GM23338 (cell line): ENCODE measurements around the gene ASXL2. TPM values are rescaled to one million over a fixed set of nuclear protein-coding genes. Genes with fewer than 3 reads are reported as not detected.

Experiments used
- ATAC-seq: fragments of 200-7000 bp; cut with Tn5 transposase; 3 replicates; pipeline ENCODE4 v1.9.1; 2020
- DNase-seq: peaks from one replicate; pipeline ENCODE4 v3.0.0-alpha.2; 2015; ENCODE audit warnings: low spot score
- H2AFZ ChIP-seq: fragments of 200-600 bp; sonication (generic); 2 replicates; pipeline ENCODE4 v1.8.0; 2016; ENCODE audit warnings: antibody characterized with exemption, mild to moderate bottlenecking, moderate library complexity
- H3F3A ChIP-seq: fragments of 200-600 bp; sonication (generic); replicated peaks from 2 replicates; pipeline ENCODE4 v1.8.0; 2017; ENCODE audit warnings: antibody characterized with exemption, mixed run types, low read depth
- H3K27ac ChIP-seq: fragments of 200-600 bp; sonication (generic); 2 replicates; pipeline ENCODE4 v1.6.1; 2016; ENCODE audit warnings: low read depth
- H3K27me3 ChIP-seq: fragments of 200-600 bp; sonication (generic); 2 replicates; pipeline ENCODE4 v1.8.0; 2016; ENCODE audit warnings: mild to moderate bottlenecking, mixed run types, moderate library complexity; ENCODE audit not compliant: insufficient read depth
- H3K36me3 ChIP-seq: fragments of 200-600 bp; sonication (generic); 2 replicates; pipeline ENCODE4 v1.8.0; 2016; ENCODE audit warnings: mild to moderate bottlenecking; ENCODE audit not compliant: insufficient read depth
- H3K4me1 ChIP-seq: fragments of 200-600 bp; sonication (generic); 2 replicates; pipeline ENCODE4 v1.8.0; 2016; ENCODE audit warnings: mild to moderate bottlenecking, moderate library complexity; ENCODE audit not compliant: insufficient read depth
- H3K4me2 ChIP-seq: fragments of 200-600 bp; sonication (generic); 2 replicates; pipeline ENCODE4 v1.7.1; 2017; ENCODE audit warnings: mixed run types
- H3K4me3 ChIP-seq: fragments of 200-600 bp; sonication (generic); 2 replicates; pipeline ENCODE4 v1.6.1; 2016; ENCODE audit warnings: mixed run types
- H3K79me2 ChIP-seq: fragments of 200-600 bp; sonication (generic); replicated peaks from 2 replicates; pipeline ENCODE4 v1.8.0; 2017; ENCODE audit warnings: mild to moderate bottlenecking; ENCODE audit not compliant: insufficient read depth
- H3K9me2 ChIP-seq: fragments of 200-600 bp; sonication (generic); 2 replicates; pipeline ENCODE4 v1.8.0; 2017; ENCODE audit not compliant: insufficient read depth
- H4K20me1 ChIP-seq: fragments of 200-600 bp; sonication (generic); replicated peaks from 2 replicates; pipeline ENCODE4 v1.8.0; 2017; ENCODE audit warnings: mild to moderate bottlenecking; ENCODE audit not compliant: insufficient read depth
- H3K27ac Mint-ChIP-seq: 2 replicates; pipeline ENCODE4 v1.8.0; 2020; ENCODE audit warnings: inconsistent platforms, mild to moderate bottlenecking, moderate library complexity, mixed read lengths
- H3K27me3 Mint-ChIP-seq: 3 replicates; pipeline ENCODE4 v1.8.0; 2022; ENCODE audit warnings: low read depth, mild to moderate bottlenecking, moderate library complexity, mixed read lengths, inconsistent platforms; ENCODE audit not compliant: insufficient read depth, poor library complexity
- H3K36me3 Mint-ChIP-seq: 3 replicates; pipeline ENCODE4 v1.8.0; 2021; ENCODE audit warnings: low read depth, mild to moderate bottlenecking, inconsistent platforms, moderate library complexity, mixed read lengths
- H3K4me1 Mint-ChIP-seq: 3 replicates; pipeline ENCODE4 v1.8.0; 2020; ENCODE audit warnings: mild to moderate bottlenecking, inconsistent platforms, mixed read lengths
- H3K4me3 Mint-ChIP-seq: 3 replicates; pipeline ENCODE4 v1.8.0; 2021; ENCODE audit warnings: moderate library complexity, mild to moderate bottlenecking, inconsistent platforms, mixed read lengths
- H3K9me3 Mint-ChIP-seq: 3 replicates; pipeline ENCODE4 v1.8.0; 2020; ENCODE audit warnings: moderate library complexity, mild to moderate bottlenecking, inconsistent platforms, mixed read lengths
- NANOG ChIP-seq: IDR thresholded peaks from 2 replicates; pipeline ENCODE4 v1.6.1; 2016; ENCODE audit warnings: antibody characterized with exemption, borderline replicate concordance
- ZNF114 ChIP-seq: fragments of 250-450 bp; sonication (Bioruptor Pico); IDR thresholded peaks from 2 replicates; pipeline ENCODE4 v1.5.0; 2020; ENCODE audit warnings: mild to moderate bottlenecking, moderate library complexity
- polyA plus RNA-seq: library from polyadenylated mRNA; unstranded; fragments of >200 nt; fragmentation: Nextera tagmentation; extraction: Ambion mirVana; gene quantifications from 2 replicates; pipeline ENCODE4 v1.2.1, GENCODE V29; 2016
- total RNA-seq: library from RNA; depleted of rRNA; stranded (reverse); fragments of >200 nt; shearing (Covaris generic); gene quantifications from 2 replicates; pipeline ENCODE4 v1.2.3, GENCODE V29; 2014
- TF ChIP-seq, protein P1 (sequence below): IDR thresholded peaks from one replicate; pipeline ENCODE4 v1.6.1; 2018; ENCODE audit warnings: antibody characterized with exemption; ENCODE audit not compliant: unreplicated experiment
- TF ChIP-seq, protein P2 (sequence below), 2 experiments: fragments of 200-600 bp in 1 of 2; sonication (generic) in 1 of 2; conservative IDR thresholded peaks; 2 replicates each; pipeline versions ENCODE4 v1.5.1 to v1.6.1; 2016 to 2017; ENCODE audit warnings: antibody characterized with exemption in 2 of 2, low read depth in 2 of 2, mild to moderate bottlenecking in 2 of 2, moderate library complexity in 1 of 2
- TF ChIP-seq, protein P3 (sequence below): fragments of 250-450 bp; sonication (Bioruptor Pico); IDR thresholded peaks from 2 replicates; pipeline ENCODE4 v1.5.0; 2020; ENCODE audit warnings: mild to moderate bottlenecking, moderate library complexity

The ASXL2 gene
- total and polyA plus RNA-seq, 2 experiments from 2014 or later = 7.0 to 21.8 TPM

DNA sequence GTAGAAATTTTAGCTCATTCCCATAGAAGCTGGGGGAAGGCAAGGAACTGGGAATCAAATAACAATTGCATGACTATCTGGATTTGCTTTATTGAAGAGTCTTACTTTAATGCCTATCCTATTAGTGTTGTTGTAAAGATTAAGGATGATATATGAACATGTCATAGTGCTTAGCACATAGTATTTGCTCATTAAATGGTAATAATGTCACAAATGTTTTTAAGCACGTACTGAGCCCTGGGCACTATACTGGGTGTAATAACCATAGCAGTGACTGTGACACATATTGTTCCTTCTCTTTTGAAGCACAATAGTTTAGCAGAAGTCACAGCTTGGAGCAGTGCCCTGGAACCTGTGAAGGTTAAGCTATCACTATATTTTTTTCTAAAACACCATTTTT, 157.7 kb downstream of the ASXL2 start:
- Histone ChIP-seq H3K9me2 (no peaks in the 10 kb centered on the region), H3K4me3 (no peak overlapping the region), H3F3A (no peaks in the 10 kb centered on the region), H3K4me2 (no peak overlapping the region), H2AFZ (no peak overlapping the region), H3K79me2 (no peaks in the 10 kb centered on the region), H3K36me3 (no peaks in the 10 kb centered on the region), H4K20me1 (no peaks in the 10 kb centered on the region), H3K27me3 (no peaks in the 10 kb centered on the region), H3K27ac (no peak overlapping the region), H3K4me1 (0 out of 2 replicates have a peak, but pooled peaks cover 2% of the 10 kb centered on the region)
- TF ChIP-seq, protein P1, sequence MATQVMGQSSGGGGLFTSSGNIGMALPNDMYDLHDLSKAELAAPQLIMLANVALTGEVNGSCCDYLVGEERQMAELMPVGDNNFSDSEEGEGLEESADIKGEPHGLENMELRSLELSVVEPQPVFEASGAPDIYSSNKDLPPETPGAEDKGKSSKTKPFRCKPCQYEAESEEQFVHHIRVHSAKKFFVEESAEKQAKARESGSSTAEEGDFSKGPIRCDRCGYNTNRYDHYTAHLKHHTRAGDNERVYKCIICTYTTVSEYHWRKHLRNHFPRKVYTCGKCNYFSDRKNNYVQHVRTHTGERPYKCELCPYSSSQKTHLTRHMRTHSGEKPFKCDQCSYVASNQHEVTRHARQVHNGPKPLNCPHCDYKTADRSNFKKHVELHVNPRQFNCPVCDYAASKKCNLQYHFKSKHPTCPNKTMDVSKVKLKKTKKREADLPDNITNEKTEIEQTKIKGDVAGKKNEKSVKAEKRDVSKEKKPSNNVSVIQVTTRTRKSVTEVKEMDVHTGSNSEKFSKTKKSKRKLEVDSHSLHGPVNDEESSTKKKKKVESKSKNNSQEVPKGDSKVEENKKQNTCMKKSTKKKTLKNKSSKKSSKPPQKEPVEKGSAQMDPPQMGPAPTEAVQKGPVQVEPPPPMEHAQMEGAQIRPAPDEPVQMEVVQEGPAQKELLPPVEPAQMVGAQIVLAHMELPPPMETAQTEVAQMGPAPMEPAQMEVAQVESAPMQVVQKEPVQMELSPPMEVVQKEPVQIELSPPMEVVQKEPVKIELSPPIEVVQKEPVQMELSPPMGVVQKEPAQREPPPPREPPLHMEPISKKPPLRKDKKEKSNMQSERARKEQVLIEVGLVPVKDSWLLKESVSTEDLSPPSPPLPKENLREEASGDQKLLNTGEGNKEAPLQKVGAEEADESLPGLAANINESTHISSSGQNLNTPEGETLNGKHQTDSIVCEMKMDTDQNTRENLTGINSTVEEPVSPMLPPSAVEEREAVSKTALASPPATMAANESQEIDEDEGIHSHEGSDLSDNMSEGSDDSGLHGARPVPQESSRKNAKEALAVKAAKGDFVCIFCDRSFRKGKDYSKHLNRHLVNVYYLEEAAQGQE = no peak
- TF ChIP-seq ZNF114 = no peak
- TF ChIP-seq, protein P2, sequence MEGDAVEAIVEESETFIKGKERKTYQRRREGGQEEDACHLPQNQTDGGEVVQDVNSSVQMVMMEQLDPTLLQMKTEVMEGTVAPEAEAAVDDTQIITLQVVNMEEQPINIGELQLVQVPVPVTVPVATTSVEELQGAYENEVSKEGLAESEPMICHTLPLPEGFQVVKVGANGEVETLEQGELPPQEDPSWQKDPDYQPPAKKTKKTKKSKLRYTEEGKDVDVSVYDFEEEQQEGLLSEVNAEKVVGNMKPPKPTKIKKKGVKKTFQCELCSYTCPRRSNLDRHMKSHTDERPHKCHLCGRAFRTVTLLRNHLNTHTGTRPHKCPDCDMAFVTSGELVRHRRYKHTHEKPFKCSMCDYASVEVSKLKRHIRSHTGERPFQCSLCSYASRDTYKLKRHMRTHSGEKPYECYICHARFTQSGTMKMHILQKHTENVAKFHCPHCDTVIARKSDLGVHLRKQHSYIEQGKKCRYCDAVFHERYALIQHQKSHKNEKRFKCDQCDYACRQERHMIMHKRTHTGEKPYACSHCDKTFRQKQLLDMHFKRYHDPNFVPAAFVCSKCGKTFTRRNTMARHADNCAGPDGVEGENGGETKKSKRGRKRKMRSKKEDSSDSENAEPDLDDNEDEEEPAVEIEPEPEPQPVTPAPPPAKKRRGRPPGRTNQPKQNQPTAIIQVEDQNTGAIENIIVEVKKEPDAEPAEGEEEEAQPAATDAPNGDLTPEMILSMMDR (conservative IDR thresholded peaks at IDR 0.05; ENCODE audit: low read depth in 2 of 2) = no peak
- TF ChIP-seq NANOG = no peak
- TF ChIP-seq, protein P3, sequence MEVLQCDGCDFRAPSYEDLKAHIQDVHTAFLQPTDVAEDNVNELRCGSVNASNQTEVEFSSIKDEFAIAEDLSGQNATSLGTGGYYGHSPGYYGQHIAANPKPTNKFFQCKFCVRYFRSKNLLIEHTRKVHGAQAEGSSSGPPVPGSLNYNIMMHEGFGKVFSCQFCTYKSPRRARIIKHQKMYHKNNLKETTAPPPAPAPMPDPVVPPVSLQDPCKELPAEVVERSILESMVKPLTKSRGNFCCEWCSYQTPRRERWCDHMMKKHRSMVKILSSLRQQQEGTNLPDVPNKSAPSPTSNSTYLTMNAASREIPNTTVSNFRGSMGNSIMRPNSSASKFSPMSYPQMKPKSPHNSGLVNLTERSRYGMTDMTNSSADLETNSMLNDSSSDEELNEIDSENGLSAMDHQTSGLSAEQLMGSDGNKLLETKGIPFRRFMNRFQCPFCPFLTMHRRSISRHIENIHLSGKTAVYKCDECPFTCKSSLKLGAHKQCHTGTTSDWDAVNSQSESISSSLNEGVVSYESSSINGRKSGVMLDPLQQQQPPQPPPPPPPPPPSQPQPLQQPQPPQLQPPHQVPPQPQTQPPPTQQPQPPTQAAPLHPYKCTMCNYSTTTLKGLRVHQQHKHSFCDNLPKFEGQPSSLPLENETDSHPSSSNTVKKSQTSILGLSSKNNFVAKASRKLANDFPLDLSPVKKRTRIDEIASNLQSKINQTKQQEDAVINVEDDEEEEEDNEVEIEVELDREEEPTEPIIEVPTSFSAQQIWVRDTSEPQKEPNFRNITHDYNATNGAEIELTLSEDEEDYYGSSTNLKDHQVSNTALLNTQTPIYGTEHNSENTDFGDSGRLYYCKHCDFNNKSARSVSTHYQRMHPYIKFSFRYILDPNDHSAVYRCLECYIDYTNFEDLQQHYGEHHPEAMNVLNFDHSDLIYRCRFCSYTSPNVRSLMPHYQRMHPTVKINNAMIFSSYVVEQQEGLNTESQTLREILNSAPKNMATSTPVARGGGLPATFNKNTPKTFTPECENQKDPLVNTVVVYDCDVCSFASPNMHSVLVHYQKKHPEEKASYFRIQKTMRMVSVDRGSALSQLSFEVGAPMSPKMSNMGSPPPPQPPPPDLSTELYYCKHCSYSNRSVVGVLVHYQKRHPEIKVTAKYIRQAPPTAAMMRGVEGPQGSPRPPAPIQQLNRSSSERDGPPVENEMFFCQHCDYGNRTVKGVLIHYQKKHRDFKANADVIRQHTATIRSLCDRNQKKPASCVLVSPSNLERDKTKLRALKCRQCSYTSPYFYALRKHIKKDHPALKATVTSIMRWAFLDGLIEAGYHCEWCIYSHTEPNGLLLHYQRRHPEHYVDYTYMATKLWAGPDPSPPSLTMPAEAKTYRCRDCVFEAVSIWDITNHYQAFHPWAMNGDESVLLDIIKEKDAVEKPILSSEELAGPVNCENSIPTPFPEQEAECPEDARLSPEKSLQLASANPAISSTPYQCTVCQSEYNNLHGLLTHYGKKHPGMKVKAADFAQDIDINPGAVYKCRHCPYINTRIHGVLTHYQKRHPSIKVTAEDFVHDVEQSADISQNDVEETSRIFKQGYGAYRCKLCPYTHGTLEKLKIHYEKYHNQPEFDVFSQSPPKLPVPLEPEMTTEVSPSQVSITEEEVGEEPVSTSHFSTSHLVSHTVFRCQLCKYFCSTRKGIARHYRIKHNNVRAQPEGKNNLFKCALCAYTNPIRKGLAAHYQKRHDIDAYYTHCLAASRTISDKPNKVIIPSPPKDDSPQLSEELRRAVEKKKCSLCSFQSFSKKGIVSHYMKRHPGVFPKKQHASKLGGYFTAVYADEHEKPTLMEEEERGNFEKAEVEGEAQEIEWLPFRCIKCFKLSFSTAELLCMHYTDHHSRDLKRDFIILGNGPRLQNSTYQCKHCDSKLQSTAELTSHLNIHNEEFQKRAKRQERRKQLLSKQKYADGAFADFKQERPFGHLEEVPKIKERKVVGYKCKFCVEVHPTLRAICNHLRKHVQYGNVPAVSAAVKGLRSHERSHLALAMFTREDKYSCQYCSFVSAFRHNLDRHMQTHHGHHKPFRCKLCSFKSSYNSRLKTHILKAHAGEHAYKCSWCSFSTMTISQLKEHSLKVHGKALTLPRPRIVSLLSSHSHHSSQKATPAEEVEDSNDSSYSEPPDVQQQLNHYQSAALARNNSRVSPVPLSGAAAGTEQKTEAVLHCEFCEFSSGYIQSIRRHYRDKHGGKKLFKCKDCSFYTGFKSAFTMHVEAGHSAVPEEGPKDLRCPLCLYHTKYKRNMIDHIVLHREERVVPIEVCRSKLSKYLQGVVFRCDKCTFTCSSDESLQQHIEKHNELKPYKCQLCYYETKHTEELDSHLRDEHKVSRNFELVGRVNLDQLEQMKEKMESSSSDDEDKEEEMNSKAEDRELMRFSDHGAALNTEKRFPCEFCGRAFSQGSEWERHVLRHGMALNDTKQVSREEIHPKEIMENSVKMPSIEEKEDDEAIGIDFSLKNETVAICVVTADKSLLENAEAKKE (CRISPR knock-in tag) = no peak
- Mint-ChIP-seq H3K36me3 (no peaks in the 10 kb centered on the region), H3K27me3 (peaks cover 3% of the 10 kb centered on the region), H3K27ac (no peak overlapping the region), H3K9me3 (peaks cover 7% of the 10 kb centered on the region; the same call in 1 of the 3 replicates), H3K4me3 (no peak overlapping the region), H3K4me1 (no peaks in the 10 kb centered on the region; the same call in 2 of the 3 replicates)
- DNase-seq (no peak), ATAC-seq (no peak)
